Adipose tissue (tissue), 3 donors: ENCODE results near the gene PLXDC2. TPM values are rescaled to one million over a fixed set of nuclear protein-coding genes. Genes with fewer than 3 reads are reported as not detected.

Experiments
- H3K27ac ChIP-seq: one replicate; pipeline ENCODE4 v1.5.1; 2013; ENCODE audit warnings: low read depth, low read length
- WGBS, 3 donors: extraction: QIAGEN DNeasy Blood & Tissue Kit; methylation state at CpG; one replicate each; pipeline ENCODE4 v1.1.7; 2013; 5-methylcytosine and 5-hydroxymethylcytosine counted together
- polyA plus RNA-seq, 3 donors: library from polyadenylated mRNA; stranded (reverse); fragments of 200-250 nt; gene quantifications; one replicate each; pipeline ENCODE4 v1.2.3, GENCODE V29; 2013
- donor health status: healthy with polysubstance abuse.
- donor health status: Bipolar disorder and iron deficiency.
- donor health status: healthy.

Gene PLXDC2
- polyA plus RNA-seq, 3 donors = 1.5 to 10.6 (median 7.7) TPM

DNA sequence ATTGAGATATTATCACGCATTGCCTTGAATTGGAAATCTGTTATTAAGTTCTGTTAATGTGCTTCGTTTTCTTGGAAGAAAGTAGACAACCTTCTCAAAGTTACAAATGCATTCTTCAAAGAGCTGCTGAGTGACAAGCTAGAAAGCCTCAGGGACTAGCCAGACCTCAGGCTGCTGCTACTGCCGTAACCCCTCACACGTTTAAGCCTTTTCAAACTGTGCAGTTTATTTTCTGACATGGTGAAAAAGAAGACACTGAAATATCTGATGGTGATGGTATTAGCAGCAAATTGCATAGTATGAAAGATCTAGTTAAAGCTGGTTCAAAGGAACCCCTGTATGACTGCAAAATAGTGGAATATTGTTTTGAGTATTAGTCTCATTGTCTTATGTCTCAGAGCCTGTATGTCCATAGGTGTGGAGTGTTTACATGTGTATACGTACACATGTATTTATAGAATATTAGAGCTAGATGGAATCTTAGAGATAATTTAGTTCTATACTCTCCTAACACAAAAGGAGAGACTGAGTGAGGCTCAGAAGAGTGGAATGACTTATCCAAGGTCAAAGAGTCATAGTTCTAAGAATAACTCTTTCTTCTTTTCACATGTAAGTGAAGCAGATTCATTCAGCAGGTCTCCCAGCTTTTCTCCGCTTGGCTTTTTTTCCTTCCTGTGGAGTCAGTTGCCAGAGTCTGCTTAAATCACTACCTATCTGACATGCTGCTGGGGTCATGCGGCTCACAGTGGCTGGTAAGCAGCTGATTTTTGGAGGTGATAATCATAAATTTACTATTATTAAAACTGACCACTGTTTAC, 431.9 kb downstream of the PLXDC2 start:
- 77 to 86% (median 83%) methylated on average over 7 of the region's 7 CpGs for WGBS, 3 donors
- no peak overlapping the region for H3K27ac ChIP-seq

DNA sequence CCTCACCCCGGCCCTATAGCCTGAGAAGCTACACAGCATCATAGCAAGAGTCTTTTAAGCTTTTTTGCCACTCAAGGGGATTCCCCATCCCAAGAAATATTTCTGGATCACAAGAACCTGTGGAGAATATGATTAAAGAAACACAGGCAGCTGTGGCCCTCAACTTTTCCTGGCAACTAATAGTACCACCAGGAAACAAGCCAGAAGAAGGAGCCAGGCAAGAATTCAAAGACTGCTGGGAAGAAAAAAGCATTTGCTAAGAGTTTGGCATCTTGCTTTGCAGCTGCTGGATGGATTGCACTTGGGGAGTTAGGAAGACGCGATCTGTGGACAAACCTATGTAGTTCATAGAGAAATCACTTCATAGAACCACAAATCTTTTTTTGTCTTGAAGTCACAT, 437.8 kb downstream of the PLXDC2 start:
- H3K27ac ChIP-seq = peak overlapping the region; percentile 66
- 62 to 72% (median 63%) methylated on average over 3 of the region's 3 CpGs for WGBS, 3 donors

DNA sequence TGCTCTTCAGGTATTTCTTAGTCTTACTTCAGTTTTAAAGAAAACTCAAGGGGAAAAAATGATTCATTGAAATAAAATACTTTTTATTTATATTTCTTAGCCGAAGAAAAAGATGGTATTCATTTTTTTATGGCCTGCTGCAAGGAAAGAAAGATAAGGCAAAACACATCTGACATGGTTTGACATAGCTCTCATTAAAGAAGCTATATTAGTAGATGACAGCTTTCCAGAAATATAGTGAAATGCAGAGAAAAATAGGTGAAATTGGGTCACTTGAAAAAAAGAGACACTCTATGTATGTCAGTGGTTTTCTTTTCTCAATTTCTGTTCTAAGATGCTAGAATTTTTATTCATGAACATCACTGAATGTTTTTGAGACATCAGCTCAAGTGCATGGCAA, 438.3 kb downstream of the PLXDC2 start:
- WGBS, 3 donors = 65 to 68% (median 68%) methylated on average over 1 of the region's 1 CpG

DNA sequence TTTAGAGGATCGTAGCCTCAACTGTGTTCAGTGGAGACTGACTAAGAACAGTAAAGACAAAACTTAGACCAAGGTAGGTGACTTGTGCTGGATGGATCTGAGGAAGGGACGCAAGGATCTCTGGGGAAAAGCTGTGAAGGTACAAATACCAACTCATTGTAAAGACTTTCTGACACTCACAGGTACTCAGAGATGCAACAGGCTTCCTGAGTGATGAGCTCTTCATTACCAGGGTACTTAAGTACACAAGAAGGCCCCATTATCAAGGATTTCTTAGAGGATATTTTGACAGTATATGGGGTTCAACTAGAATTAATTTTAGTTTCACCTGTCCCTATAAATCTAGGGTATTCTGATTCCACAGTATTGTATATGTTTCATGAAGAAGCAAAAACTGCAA, 440.7 kb downstream of the PLXDC2 start:
- H3K27ac ChIP-seq = no peak overlapping the region
- 82 to 95% (median 92%) methylated on average over 2 of the region's 2 CpGs for WGBS, 3 donors

More for the DNA sequence above, 438.3 kb downstream of the PLXDC2 start:
- H3K27ac ChIP-seq = no peak overlapping the region

DNA sequence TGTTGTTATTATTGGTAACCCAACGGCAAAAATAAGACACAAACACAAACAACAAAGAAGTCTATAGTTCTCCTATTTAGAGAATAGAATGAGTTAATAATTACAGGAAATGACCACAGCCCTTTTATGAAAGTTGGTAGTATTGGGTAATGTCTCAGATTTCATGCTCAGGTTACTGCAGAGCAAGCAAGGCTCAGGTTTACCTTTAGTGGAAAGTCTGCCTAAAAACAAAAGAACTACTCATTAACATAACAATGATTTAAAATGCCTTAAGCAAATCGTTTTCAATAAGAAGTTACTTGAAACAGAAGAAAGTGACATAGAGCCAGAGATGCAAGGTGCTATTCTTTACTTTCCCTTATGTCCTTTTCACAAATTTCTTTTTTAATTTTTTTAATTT, 441.2 kb downstream of the PLXDC2 start:
- 36 to 59% (median 58%) methylated on average over 2 of the region's 2 CpGs for WGBS, 3 donors
- no peak overlapping the region for H3K27ac ChIP-seq

DNA sequence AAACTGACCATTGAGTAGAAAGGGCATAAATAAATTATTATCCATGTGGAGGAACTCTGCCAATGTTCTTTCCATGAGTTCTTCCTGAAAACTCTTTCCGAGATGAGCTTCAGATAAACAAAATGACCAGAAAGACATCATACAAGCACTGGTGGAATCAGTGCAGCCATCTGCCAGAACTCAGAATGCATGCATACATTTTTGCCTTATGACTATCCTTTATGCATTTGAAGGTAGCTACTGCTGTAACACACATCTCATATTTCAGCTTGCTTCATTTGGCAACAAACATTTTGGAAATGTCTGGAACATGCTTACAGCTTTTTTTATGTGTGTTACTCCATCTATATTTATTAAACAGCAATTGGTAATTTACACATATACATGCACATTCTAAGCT, 448.9 kb downstream of the PLXDC2 start:
- 73 to 85% (median 83%) methylated on average over 1 of the region's 1 CpG for WGBS, 3 donors
- H3K27ac ChIP-seq = no peak overlapping the region

DNA sequence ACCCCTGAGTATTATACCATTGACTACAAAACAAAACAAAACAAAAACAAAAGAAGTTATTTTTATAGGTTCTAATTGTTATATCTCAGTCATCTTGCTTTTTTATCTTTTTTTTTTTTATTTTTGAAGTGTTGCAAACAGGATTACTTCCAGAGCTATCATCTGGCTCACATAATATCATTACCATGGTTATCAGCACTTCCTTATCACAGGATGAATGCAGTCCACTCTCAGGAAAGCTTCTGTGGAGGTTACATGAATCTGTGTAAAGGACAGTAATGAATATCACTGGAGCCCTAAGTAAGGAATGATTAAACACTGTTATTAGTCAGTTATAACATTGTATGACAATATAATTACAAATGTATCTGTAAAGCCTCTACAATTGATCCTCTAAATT, 451.5 kb downstream of the PLXDC2 start:
- no peak overlapping the region for H3K27ac ChIP-seq

DNA sequence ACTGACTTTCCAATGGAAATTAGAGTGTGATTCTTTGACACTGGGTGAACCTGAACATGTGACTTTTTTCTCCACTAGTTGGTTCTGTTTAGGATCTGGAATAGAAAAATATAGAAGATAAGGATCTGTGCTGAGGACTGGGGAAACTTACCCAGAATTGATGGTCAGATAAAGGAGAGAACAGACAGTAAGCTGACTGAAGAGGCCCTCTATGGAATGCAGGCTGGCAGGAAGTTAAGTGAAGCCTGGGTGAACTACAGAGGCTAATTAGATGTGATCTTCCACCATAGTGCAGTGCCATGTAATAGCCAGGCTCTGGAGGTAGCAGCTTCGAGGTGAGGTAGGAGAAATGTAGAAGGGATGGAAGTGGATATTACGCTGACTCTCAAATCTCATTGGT, 455.3 kb downstream of the PLXDC2 start:
- 79 to 91% (median 82%) methylated on average over 2 of the region's 2 CpGs for WGBS, 3 donors
- H3K27ac ChIP-seq = no peak overlapping the region

DNA sequence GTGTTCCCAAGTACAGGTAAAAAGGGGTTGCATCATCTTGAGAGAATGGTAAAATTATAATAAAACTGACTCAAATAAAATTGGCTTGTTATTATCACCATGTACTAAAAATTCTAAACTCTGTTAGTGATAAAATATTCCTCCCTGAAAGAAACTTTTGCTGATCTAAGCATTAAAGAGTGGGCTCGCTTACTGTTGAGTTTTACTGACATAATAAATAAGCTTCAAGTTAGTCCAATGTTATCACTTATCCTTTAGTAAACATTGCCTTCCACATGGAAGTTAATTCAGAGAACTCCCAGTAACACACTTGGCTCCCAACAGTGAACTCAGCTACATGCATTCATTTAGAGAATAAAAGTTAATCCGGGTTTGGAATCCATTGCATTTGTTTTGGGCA, 456.4 kb downstream of the PLXDC2 start:
- no peak overlapping the region for H3K27ac ChIP-seq
- 41 to 56% (median 52%) methylated on average over 2 of the region's 2 CpGs for WGBS, 3 donors

DNA sequence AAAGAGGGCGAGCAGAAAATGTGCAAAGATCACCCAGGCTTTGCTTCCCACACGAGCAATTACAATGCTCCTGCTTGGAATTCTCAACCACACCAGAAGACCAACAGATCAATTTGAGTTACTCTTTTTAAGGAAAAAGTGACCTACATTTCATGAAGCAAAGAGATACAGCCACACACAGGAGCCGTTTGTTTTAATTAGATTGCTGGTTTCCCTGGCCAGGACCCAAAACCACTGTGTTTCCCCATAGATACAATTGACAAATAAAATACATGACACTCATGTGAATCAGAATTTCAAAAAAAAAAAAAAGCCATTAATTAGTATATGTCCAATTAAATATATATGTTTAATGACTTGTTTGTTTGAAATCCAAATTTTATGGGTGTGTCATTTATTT, 458.3 kb downstream of the PLXDC2 start:
- H3K27ac ChIP-seq = no peak overlapping the region
- WGBS, 3 donors = 54 to 61% (median 59%) methylated on average over 3 of the region's 3 CpGs

DNA sequence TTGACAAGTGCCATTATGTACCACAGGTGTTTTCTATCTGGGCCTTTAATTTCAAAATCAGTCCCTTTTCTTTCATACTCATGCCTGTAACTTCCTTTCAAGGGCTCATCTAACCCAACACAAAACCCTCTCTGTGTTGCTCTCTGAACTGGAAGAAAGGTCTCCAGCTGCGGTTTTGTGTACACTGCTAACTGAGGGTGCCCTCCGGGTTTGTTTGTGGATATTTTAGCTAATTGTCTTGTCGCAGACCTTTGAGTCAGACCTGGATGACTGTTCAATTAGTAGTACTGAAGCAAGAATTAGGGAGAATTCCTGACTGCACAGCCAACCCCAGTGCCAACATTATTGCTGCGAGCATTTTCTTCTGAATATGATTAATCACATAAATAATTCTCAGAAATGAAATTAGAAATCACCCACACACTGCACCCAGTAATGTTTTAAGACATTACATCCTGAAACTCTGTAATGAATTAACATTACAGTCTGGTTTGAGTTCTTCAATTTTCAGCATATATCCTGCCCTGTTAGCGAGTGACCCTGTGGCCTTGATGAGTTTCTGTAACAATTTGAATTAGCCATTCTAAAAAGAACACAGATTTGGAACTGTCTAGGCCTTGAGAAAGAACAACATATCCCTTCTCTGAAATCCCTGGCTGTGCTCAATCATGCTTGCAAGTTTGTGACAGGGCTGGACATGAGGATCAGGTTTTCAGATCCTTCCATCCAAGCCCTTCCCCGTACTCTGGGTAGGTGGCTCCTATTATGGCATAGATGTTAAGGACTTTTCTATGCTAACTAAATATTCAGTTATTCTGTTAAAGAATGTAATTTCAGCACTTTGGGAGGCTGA, 460.1 kb downstream of the PLXDC2 start:
- no peak overlapping the region for H3K27ac ChIP-seq
- 58 to 87% (median 81%) methylated on average over 6 of the region's 6 CpGs for WGBS, 3 donors

DNA sequence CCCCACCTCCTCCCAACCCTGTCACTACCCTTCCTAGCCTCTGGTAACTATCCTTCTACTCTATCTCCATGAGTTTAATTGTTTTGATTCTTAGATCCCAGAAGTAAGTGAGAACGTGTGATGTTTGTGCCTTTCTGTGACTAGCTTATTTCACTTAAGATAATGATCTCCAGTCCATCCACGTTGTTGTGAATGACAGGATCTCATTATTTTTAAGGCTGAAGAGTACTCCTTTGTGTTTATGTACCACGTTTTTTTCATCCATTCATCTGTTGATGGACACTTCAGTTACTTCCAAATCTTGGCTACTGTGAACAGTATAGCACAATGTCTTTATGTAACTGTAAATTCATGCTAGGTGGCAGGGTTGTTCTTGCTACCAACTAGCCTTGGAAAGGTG, 461.6 kb downstream of the PLXDC2 start:
- 56 to 73% (median 68%) methylated on average over 3 of the region's 3 CpGs for WGBS, 3 donors
- no peak overlapping the region for H3K27ac ChIP-seq

DNA sequence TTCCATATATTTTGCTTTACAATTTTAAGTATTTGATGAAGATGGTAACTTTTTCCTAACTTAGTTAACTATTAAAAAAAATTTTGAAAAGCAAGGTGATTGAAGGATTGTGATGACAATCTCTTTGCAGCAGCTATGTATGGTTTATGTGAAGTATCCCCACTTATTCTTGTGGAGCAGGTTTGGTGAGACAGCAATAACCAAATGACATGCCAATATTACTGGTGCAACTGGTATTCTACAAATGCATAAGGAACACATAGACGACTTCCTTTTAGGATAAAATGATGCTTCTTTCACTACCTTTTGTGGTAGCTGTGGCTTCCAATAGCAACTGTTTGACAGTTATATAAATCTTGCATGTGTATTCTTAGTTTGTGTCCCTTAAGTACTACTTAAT, 465.3 kb downstream of the PLXDC2 start:
- H3K27ac ChIP-seq = no peak overlapping the region
- WGBS, 3 donors = 71 to 89% (median 84%) methylated on average over 1 of the region's 1 CpG

DNA sequence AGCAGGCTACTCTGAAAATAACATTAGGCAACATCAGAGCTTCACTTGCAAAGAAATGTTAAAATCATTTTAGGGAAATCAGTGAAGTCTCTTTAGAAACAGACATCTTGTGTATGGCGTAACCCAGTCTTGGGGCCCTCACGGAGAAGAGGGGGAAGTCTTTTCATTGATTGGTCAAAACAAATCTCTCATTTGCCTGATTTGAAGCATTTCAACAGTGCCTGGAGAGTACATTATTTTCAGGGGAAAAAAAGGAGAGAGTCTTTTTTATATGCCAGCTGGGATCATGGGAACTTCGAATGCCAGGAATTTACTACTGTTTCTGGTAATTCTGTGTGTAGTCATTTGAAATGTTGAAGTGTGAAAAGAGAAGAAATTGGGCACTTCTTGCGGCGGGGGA, 471.4 kb downstream of the PLXDC2 start:
- 58 to 71% (median 62%) methylated on average over 5 of the region's 5 CpGs for WGBS, 3 donors
- H3K27ac ChIP-seq = no peak overlapping the region

DNA sequence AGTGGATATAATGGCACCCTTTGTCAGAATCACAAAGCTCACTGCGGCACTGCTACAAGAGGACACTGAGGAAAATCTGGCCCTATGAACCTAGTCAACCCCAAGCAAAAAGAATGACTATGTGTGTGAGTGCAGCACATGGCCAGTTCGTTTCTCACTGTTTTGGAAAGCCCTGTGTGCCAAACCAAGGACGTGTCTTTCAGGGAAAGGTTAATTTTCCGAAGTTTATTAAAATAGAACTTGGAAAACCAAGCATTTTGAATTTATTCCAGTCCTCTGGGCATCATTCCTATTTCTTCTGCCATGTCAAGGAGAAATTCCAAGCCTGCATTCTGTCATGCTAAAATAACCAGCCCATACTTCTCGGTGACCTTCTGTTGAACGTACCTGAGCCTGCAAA, 471.8 kb downstream of the PLXDC2 start:
- H3K27ac ChIP-seq = no peak overlapping the region
- WGBS, 3 donors = 56 to 74% (median 74%) methylated on average over 6 of the region's 6 CpGs

DNA sequence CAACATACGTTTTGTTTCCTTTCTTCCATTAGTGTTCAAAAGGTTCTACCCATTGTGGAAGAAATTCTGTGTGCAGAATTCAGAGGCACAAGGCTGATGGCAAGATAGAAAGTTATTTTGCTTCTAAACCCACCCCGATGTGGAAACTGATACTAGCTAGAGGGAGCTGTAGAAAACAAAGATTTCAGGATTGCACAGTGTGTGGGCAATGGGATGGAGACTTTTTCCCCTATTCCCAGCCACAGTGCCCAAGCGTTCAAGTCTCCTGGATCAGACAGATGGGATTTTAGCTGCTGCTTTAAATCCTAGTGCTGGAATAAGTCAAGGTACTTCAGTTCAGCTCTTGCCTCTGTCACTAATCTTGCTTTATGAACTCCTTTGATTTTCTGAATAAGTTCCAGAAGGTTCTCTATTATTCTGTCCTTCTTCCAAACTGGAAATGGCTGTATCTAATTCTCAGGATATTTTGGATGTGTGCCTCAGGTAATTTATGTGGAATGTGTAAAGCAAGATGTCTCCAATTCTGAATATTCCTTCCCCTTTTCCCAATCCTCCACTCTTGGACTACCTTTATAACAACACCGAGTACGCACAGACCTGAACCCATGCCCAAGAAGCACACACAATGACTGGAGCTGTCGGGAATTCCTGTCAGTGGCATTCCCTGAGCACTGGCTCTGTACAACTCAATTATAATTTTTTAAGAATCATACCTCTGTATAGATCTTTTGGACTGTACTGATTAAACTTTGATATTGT, 473.0 kb downstream of the PLXDC2 start:
- 62 to 83% (median 74%) methylated on average over 6 of the region's 6 CpGs for WGBS, 3 donors
- no peak overlapping the region for H3K27ac ChIP-seq

DNA sequence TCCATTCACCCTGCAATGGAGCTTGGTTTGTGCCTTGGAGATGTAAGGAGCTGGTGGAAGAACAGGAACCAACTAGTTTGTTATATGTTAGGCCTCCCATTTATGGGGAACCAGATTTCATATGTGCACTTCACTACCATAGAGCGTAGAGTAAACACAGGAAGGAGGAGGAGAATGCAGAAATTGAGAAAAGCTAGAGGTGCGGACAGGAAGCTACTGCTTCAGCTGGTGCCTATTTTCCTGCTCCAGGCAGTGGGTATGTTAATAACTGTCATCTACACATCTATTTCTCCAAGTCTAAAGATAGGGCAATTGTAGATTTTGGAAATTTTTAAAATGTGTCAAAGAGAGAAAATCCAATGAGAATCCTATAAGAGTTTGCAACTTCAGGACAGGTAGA, 482.2 kb downstream of the PLXDC2 start:
- WGBS, 3 donors = 46 to 98% (median 83%) methylated on average over 2 of the region's 2 CpGs
- no peak overlapping the region for H3K27ac ChIP-seq

DNA sequence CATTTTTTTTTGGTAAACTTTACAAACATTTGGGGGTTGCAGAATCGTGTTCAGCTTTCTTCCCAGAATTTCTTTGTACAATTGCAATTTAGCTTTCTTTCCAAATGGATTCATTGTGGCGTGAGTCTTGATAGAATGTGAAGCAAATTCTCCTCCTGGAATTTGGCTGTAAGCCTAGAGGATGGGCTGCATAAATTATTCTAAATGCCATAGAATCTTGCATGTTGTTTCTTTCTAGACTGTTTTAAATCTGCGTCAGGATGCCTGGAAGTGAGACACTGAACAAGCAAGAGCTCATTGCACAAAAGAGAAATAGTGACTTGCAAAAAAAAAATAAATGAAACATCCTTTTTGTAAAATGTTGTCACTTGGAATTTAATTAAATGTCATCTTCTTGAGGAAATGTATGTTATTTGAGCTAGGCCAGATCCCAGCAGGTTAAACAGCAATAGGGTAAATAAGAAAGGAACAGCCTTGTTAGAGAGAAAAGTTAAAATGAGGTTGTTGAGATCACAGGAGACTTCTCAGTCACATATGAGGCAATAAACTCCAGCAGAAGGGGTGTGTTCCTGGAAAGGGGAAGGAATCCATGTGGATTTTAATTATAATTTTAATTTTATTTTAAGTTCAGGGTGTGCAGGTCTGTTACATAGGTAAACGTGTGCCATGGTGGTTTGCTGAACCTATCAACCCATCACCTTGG, 483.0 kb downstream of the PLXDC2 start:
- 50 to 62% (median 60%) methylated on average over 4 of the region's 4 CpGs for WGBS, 3 donors
- H3K27ac ChIP-seq = no peak overlapping the region
